ENCODE measurements around the gene ZNF22.

Gene ZNF22

DNA sequence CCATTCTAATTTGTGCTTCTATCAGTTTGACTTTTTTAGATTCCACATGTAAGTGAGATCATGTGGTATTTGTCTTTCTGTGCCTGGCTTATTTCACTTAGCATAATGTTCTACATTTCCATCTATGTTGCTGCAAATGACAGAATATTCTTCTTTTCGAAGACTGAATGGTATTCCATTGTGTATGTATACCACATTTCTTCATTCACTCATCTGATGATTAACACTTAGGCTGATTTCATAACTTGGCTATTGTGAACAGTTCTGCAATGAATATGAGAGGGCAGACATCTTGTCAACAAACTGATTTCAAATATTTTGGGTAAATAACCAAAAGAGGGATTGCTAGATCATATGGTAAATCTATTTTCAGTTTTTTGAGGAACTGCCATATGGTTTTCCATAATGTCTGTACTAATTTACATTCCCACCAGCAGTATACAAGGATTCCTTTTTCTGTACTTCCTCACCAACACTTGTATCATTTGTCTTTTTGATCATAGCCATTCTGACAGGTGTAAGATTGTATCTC is 52.9 kb downstream of the ZNF22 start:
- Histone ChIP-seq H3K36me3 (ENCODE audit: insufficient read depth, low read depth, low read length) (no peaks in the 10 kb centered on the region), H3K9me3 (ENCODE audit: insufficient read depth, low read depth, low read length) (no peaks in the 10 kb centered on the region; the same call in 1 of the 2 replicates), H3K27me3 (ENCODE audit: insufficient read depth, low read length) (no peaks in the 10 kb centered on the region), H3K9ac (ENCODE audit: low read depth, low read length) (no peak overlapping the region), H3K4me1 (ENCODE audit: insufficient read depth, low read length) (no peaks in the 10 kb centered on the region), H3K4me3 (ENCODE audit: low read length) (no peak overlapping the region), H3K27ac (ENCODE audit: low read length) (no peak overlapping the region)
